ENCODE results near the gene FADS2.

The FADS2 gene

GRCh38 chr11:61886643-61887042 lies 58.5 kb downstream of the FADS2 start:
- no peak for DNase-seq (ENCODE audit: low read depth, low spot score)

- DNase-seq (ENCODE audit: low read depth, low spot score): no peak
Measured at GRCh38 chr11:61887839-61888494, 59.9 kb downstream of the FADS2 start.

- DNase-seq (ENCODE audit: low read depth, low spot score): no peak
Measured at GRCh38 chr11:61888590-61888989, 60.5 kb downstream of the FADS2 start.

GRCh38 chr11:61889831-61890230 lies 61.7 kb downstream of the FADS2 start:
- no peak for DNase-seq (ENCODE audit: low read depth, low spot score)

GRCh38 chr11:61890529-61891330 lies 62.6 kb downstream of the FADS2 start:
- DNase-seq (ENCODE audit: low read depth, low spot score): no peak

- no peak for DNase-seq (ENCODE audit: low read depth, low spot score)
Measured at GRCh38 chr11:61891331-61892084, 63.4 kb downstream of the FADS2 start, which contains the start of gene FADS3. FADS3 (minus strand) TSS chr11:61891545; CDS start chr11:61891381, 164 bp downstream.

- no peak for DNase-seq (ENCODE audit: low read depth, low spot score)
Measured at GRCh38 chr11:61892085-61892370, 63.9 kb downstream of the FADS2 start.

- no peak for DNase-seq (ENCODE audit: low read depth, low spot score)
Measured at GRCh38 chr11:61893981-61894380, 65.9 kb downstream of the FADS2 start.

- no peak for DNase-seq (ENCODE audit: low read depth, low spot score)
Measured at GRCh38 chr11:61895046-61895717, 67.1 kb downstream of the FADS2 start.

- DNase-seq (ENCODE audit: low read depth, low spot score): no peak
Measured at GRCh38 chr11:61895718-61896059, 67.6 kb downstream of the FADS2 start.

- DNase-seq (ENCODE audit: low read depth, low spot score): no peak
Measured at GRCh38 chr11:61896665-61897386, 68.7 kb downstream of the FADS2 start.

GRCh38 chr11:61897387-61898246 lies 69.5 kb downstream of the FADS2 start:
- DNase-seq (ENCODE audit: low read depth, low spot score): no peak

- DNase-seq (ENCODE audit: low read depth, low spot score): no peak
Measured at GRCh38 chr11:61898247-61898582, 70.1 kb downstream of the FADS2 start.

GRCh38 chr11:61899146-61899841 lies 71.2 kb downstream of the FADS2 start:
- DNase-seq (ENCODE audit: low read depth, low spot score): no peak

GRCh38 chr11:61900251-61900650 lies 72.2 kb downstream of the FADS2 start:
- no peak for DNase-seq (ENCODE audit: low read depth, low spot score)

- DNase-seq (ENCODE audit: low read depth, low spot score): no peak
Measured at GRCh38 chr11:61901397-61901796, 73.3 kb downstream of the FADS2 start.

GRCh38 chr11:61902313-61902712 lies 74.2 kb downstream of the FADS2 start:
- DNase-seq (ENCODE audit: low read depth, low spot score): no peak

GRCh38 chr11:61903845-61904244 lies 75.7 kb downstream of the FADS2 start:
- no peak for DNase-seq (ENCODE audit: low read depth, low spot score)

- DNase-seq (ENCODE audit: low read depth, low spot score): no peak
Measured at GRCh38 chr11:61904539-61905048, 76.5 kb downstream of the FADS2 start.

Data from iPS DF 19.7 (cell line).